Ovary (tissue), 3 donors: ENCODE data around the gene TICAM2.

Source experiments
- CTCF ChIP-seq, 3 donors: fragments of 450-650 bp in 2 of 3; fragments of 200-600 bp in 1 of 3; IDR thresholded peaks; one replicate each; pipeline versions ENCODE4 v1.5.1 to v1.8.0; 2016 to 2022; ENCODE audit warnings: antibody characterized with exemption in 3 of 3, mild to moderate bottlenecking in 1 of 3
- EP300 ChIP-seq: sonication (generic); formaldehyde crosslinking; IDR thresholded peaks from one replicate; pipeline ENCODE4 v1.6.1; 2017; ENCODE audit warnings: antibody characterized with exemption
- donor health status: DM: no; HTN: no; CAD: no.

GRCh38 chr5:115571441-115571878 lies 30.8 kb downstream of the TICAM2 start:
- TF ChIP-seq CTCF (IDR thresholded peaks at IDR 0.05), result no peak
- no peak for TF ChIP-seq EP300
